Keratinocyte (primary cell): ENCODE results near the gene SUGCT. TPM values are rescaled to one million over a fixed set of nuclear protein-coding genes. Genes with fewer than 3 reads are reported as not detected.

Experiments
- DNase-seq: peaks from one replicate; pipeline ENCODE4 v3.0.0-alpha.2; 2011; ENCODE audit warnings: low read depth, missing footprints, low spot score
- FAIRE-seq: peaks from 2 replicates; lab custom pipeline; 2011; peaks lifted over from hg19 to GRCh38; lab: Jason Lieb, UNC
- H2AFZ ChIP-seq: 2 replicates; pipeline ENCODE4 v1.6.0; 2012; ENCODE audit warnings: low read length, control low read depth, inconsistent platforms; ENCODE audit not compliant: control insufficient read depth
- H3K27ac ChIP-seq: 2 replicates; pipeline ENCODE4 v1.5.1; 2011; ENCODE audit warnings: low read length; ENCODE audit not compliant: control insufficient read depth, insufficient read depth
- H3K27me3 ChIP-seq: 3 replicates; pipeline ENCODE4 v1.6.0; 2011; ENCODE audit warnings: low read length; ENCODE audit not compliant: control insufficient read depth, insufficient read depth; ENCODE audit errors: extremely low read depth
- H3K36me3 ChIP-seq, 2 experiments: 2 replicates in 1 of 2; 3 replicates in 1 of 2; pipeline ENCODE4 v1.5.1; 2011; ENCODE audit warnings: low read length in 2 of 2, mild to moderate bottlenecking in 1 of 2; ENCODE audit not compliant: control insufficient read depth in 2 of 2, insufficient read depth in 2 of 2; ENCODE audit errors: extremely low read depth in 1 of 2
- H3K4me1 ChIP-seq: 3 replicates; pipeline ENCODE4 v1.5.1; 2011; ENCODE audit warnings: low read length; ENCODE audit not compliant: control insufficient read depth, insufficient read depth; ENCODE audit errors: extremely low read depth
- H3K4me2 ChIP-seq: 3 replicates; pipeline ENCODE4 v1.6.0; 2011; ENCODE audit warnings: low read depth, low read length; ENCODE audit not compliant: control insufficient read depth, insufficient read depth; ENCODE audit errors: extremely low read depth
- H3K4me3 ChIP-seq, 3 experiments: fragments of 200-600 bp in 1 of 3; sonication (generic) in 1 of 3; 2 replicates in 2 of 3; 3 replicates in 1 of 3; pipeline ENCODE4 v1.5.1; 2011 to 2016; ENCODE audit warnings: low read length in 3 of 3, mild to moderate bottlenecking in 3 of 3, control low read depth in 2 of 3, inconsistent platforms in 1 of 3, low read depth in 1 of 3, mixed read lengths in 1 of 3, mixed run types in 1 of 3, moderate library complexity in 1 of 3; ENCODE audit not compliant: control insufficient read depth in 2 of 3, insufficient read depth in 2 of 3; ENCODE audit errors: extremely low read depth in 1 of 3
- H3K79me2 ChIP-seq: 2 replicates; pipeline ENCODE4 v1.6.0; 2012; ENCODE audit warnings: low read length; ENCODE audit not compliant: control insufficient read depth, insufficient read depth
- H3K9ac ChIP-seq: 3 replicates; pipeline ENCODE4 v1.6.0; 2011; ENCODE audit warnings: low read length; ENCODE audit not compliant: control insufficient read depth, insufficient read depth; ENCODE audit errors: extremely low read depth
- H3K9me1 ChIP-seq: 3 replicates; pipeline ENCODE4 v1.6.0; 2011; ENCODE audit warnings: low read length; ENCODE audit not compliant: control insufficient read depth, insufficient read depth; ENCODE audit errors: extremely low read depth
- H3K9me3 ChIP-seq: 2 replicates; pipeline ENCODE4 v1.5.1; 2012; ENCODE audit warnings: low read depth, low read length; ENCODE audit not compliant: control insufficient read depth
- H4K20me1 ChIP-seq: 3 replicates; pipeline ENCODE4 v1.6.0; 2011; ENCODE audit warnings: low read length; ENCODE audit not compliant: control insufficient read depth, insufficient read depth; ENCODE audit errors: extremely low read depth
- EZH2 ChIP-seq: IDR thresholded peaks from one replicate; pipeline ENCODE4 v1.6.1; 2012; ENCODE audit warnings: inconsistent platforms, mild to moderate bottlenecking, low read length, moderate library complexity
- dilution Hi-C: fragments of 300-500 bp; cut with MboI; formaldehyde crosslinking; loops from one replicate; pipeline ENCODE4 v1.7.0; 2020; ENCODE audit warnings: low sequenced_read_pairs; ENCODE audit not compliant: extremely low pct_ligation_motif_present
- polyA plus RNA-seq, 5 experiments: library from polyadenylated mRNA; depleted of rRNA in 3 of 5; stranded (reverse) in 3 of 5; stranded (forward) in 1 of 5; unstranded in 1 of 5; fragments of >200 nt; gene quantifications; 1 replicate in 1 of 5; 2 replicates in 3 of 5; 3 replicates in 1 of 5; pipeline versions ENCODE4 v1.2.1 to v1.2.3, GENCODE V29; 2011 to 2012; ENCODE audit warnings: missing spikeins in 2 of 5, low read depth in 1 of 5, low replicate concordance in 1 of 5
- TF ChIP-seq, protein P1 (sequence below), 3 experiments: IDR thresholded peaks in 1 of 3; conservative IDR thresholded peaks in 1 of 3; optimal IDR thresholded peaks in 1 of 3; 2 replicates in 2 of 3; 3 replicates in 1 of 3; pipeline versions ENCODE3 to v1.5.1; 2011; ENCODE audit warnings: low read length in 3 of 3, mild to moderate bottlenecking in 3 of 3, moderate library complexity in 2 of 3, control low read depth in 1 of 3, inconsistent platforms in 1 of 3; ENCODE audit not compliant: insufficient read depth in 2 of 3; ENCODE audit errors: extremely low read depth in 1 of 3

SUGCT gene
- polyA plus RNA-seq, 1 donor (not counting 4 experiments of a cell fraction or from before 2014, with no cell fraction given) = 134 TPM

GRCh38 chr7:40796723-40797122 is 661.9 kb downstream of the SUGCT start:
- FAIRE-seq = no peak
- no peak for TF ChIP-seq EZH2
- TF ChIP-seq, protein P1, sequence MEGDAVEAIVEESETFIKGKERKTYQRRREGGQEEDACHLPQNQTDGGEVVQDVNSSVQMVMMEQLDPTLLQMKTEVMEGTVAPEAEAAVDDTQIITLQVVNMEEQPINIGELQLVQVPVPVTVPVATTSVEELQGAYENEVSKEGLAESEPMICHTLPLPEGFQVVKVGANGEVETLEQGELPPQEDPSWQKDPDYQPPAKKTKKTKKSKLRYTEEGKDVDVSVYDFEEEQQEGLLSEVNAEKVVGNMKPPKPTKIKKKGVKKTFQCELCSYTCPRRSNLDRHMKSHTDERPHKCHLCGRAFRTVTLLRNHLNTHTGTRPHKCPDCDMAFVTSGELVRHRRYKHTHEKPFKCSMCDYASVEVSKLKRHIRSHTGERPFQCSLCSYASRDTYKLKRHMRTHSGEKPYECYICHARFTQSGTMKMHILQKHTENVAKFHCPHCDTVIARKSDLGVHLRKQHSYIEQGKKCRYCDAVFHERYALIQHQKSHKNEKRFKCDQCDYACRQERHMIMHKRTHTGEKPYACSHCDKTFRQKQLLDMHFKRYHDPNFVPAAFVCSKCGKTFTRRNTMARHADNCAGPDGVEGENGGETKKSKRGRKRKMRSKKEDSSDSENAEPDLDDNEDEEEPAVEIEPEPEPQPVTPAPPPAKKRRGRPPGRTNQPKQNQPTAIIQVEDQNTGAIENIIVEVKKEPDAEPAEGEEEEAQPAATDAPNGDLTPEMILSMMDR (optimal IDR thresholded peaks at IDR 0.05 in 1 of 3, IDR thresholded peaks at IDR 0.05 in 1 of 3, conservative IDR thresholded peaks at IDR 0.05 in 1 of 3; ENCODE audit: extremely low read depth in 1 of 3, insufficient read depth in 2 of 3, low read length in 3 of 3) = no peak

GRCh38 chr7:40798613-40799012 is 663.8 kb downstream of the SUGCT start:
- no peak overlapping the region for H3K4me2 ChIP-seq
- H3K79me2 ChIP-seq = no peaks in the 10 kb centered on the region
- no peaks in the 10 kb centered on the region for H3K27me3 ChIP-seq
- H3K9me1 ChIP-seq = no peaks in the 10 kb centered on the region
- FAIRE-seq (no peak), DNase-seq (no peak)
- no peaks in the 10 kb centered on the region for H3K9me3 ChIP-seq
- no peaks in the 10 kb centered on the region for H3K36me3 ChIP-seq
- dilution Hi-C loops = no loop called here
- TF ChIP-seq, protein P1 (optimal IDR thresholded peaks at IDR 0.05 in 1 of 3, IDR thresholded peaks at IDR 0.05 in 1 of 3, conservative IDR thresholded peaks at IDR 0.05 in 1 of 3; ENCODE audit: extremely low read depth in 1 of 3, insufficient read depth in 2 of 3, low read length in 3 of 3) = no peak
- no peak for TF ChIP-seq EZH2
- no peak overlapping the region for H3K4me3 ChIP-seq
- H3K27ac ChIP-seq = no peak overlapping the region
- no peak overlapping the region for H2AFZ ChIP-seq
- no peak overlapping the region for H3K9ac ChIP-seq
- no peaks in the 10 kb centered on the region for H3K4me1 ChIP-seq
- H4K20me1 ChIP-seq = no peaks in the 10 kb centered on the region

More at GRCh38 chr7:40796723-40797122, 661.9 kb downstream of the SUGCT start:
- dilution Hi-C loops = no loop called here
- DNase-seq = no peak
- Histone ChIP-seq H3K79me2 (no peaks in the 10 kb centered on the region), H3K9me1 (no peaks in the 10 kb centered on the region), H3K36me3 (no peaks in the 10 kb centered on the region), H3K27ac (no peak overlapping the region), H3K4me1 (no peaks in the 10 kb centered on the region), H4K20me1 (no peaks in the 10 kb centered on the region), H3K9me3 (no peaks in the 10 kb centered on the region), H3K27me3 (no peaks in the 10 kb centered on the region), H3K9ac (no peak overlapping the region), H3K4me2 (no peak overlapping the region), H3K4me3 (no peak overlapping the region), H2AFZ (no peak overlapping the region)
